HG03159 (cell line): ENCODE data around the gene PHKA1.
"Not testable (repeated sequence)": the region's sequence is repeated elsewhere in the genome, so short reads cannot be mapped to it uniquely, and the experiment has no call there.

ENCODE experiments used
- ATAC-seq: cut with Tn5 transposase; IDR thresholded peaks from one replicate; pipeline ENCODE4 v1.9.1; 2021; ENCODE audit warnings: mild to moderate bottlenecking, moderate library complexity; ENCODE audit not compliant: unreplicated experiment

PHKA1 gene

DNA sequence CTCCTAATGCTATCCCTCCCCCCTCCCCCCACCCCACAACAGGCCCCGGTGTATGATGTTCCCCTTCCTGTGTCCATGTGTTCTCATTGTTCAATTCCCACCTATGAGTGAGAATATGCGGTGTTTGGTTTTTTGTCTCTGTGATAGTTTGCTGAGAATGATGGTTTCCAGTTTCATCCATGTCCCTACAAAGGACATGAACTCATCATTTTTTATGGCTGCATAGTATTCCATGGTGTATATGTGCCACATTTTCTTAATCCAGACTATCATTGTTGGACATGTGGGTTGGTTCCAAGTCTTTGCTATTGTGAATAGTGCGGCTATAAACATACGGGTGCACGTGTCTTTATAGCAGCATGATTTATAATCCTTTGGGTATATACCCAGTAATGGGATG lies 44.6 kb downstream of the PHKA1 start:
- not testable (repeated sequence) for ATAC-seq

DNA sequence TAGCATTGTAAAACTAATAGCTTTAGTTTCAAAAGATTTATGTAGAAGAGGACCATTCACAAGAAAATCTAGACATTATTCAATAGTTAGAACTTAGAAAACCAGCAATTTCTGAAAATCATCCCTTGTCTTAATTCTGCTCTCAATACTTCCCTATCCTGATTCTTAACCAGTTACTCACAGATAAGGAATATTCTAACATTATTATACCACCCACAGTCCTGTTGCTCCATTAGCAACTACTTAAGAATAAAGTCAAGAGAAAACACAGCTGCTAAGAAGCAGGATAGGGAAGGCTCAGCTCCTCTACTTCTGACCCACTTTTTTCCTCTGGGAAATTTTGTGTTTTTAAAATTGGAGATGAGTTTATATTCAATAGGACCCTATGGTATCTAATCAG lies 47.7 kb downstream of the PHKA1 start:
- no peak for ATAC-seq

DNA sequence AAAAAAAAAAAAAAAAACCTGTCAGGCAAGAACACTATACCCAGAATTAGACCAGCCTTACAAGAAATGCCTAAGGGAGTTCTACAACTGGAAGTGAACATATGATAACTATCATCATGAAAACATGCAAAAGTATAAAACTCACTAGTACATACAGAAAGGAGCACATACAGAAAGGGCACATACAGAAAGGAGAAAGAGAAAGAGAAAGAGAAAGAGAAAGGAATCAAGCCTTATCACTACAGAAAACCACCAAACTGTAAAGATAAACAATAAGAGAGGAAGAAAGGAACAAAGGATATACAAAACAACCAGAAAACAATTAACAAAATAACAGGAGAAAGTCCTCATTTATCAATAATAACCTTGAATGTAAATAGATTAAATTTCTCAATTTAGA lies 50.4 kb downstream of the PHKA1 start:
- ATAC-seq = no peak

DNA sequence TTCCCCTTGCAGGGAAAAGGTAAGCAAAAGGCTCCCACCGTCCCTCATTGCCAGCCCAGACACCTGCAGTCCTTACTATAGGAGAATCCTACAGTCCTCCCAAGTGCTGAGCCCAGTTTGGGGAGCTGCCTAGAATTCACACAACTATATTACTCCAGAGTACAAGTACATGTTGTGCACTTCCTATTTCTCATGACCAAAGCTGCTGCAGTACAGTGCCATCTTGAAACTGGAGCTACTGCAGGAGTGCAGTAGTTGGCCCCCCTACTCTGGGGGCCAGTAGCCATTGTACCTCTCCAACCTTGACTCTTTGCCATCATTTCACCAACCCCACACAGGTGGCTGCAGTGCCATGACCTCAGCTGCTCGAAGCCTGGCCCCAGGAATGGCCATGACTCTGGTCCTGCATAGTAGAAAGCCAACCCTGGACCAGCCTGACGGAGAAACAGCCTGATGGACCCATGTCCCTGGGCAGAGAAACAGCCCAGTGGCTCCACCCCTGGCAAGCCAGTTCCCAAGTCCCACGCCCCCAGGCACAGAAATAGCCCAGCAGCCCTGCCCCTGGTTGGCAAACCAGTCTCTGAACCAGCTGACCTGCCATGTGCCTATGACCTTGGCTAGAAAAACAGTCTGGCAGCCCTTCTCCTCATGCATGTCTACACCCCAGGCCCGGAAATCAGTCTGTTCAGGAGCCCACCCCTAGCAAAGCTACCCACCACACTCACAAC lies 51.9 kb downstream of the PHKA1 start:
- no peak for ATAC-seq

DNA sequence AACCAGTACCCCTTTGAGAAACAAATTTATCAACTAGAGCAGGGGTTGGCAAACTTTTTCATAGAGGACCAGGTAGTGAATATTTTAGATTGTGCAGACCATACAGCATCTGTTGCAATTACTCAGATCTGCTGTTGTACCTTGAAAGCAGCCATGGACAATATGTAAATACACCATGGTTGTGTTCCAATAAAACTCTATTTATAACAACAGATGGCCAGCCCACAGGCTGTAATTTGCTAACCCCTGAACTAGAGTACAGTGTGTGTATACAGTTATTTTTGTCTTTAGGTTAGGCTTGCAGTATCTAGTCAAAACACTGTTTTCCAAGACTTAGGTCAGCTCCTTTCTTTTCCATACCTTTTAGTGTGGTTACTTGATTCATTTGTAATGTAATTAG lies 54.4 kb downstream of the PHKA1 start:
- ATAC-seq = no peak

DNA sequence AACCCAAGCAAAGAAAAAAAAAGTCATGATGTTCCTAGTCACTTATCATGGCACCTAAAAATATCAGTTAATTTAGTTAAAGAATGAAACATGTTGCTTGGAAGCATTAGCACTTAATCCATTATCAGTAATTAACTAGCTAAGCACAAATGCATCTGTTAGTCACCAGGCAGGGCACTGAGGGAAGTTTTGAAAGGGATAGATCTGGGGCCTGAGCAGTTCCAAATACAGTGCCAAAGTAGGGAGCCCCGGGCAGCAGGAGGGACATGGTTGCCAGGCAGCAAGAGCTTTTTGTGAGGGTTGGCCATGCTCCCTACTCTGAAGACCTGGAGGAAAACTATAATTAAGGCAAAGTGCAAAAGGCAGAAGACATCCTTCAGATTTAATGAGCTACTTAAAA lies 62.0 kb downstream of the PHKA1 start:
- ATAC-seq = no peak

DNA sequence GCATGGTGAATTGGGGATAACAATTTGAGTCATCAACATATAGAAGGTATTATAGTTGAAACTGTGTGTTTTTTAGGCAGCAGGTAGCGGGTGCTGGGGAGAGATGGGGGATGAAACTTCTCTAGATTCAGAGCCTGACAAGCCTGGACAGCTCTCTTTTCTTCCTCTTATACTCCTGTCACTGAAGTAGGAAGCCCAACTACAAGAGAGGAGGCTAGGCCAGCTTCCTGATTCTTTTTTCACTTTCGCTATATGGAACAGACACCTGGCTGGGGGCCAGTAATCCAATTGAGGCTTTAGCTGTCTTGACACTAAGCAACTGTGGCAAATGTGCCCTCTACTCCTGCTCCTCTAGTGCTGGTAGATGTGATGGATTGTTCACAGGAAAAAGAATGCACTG lies 69.2 kb downstream of the PHKA1 start:
- no peak for ATAC-seq

DNA sequence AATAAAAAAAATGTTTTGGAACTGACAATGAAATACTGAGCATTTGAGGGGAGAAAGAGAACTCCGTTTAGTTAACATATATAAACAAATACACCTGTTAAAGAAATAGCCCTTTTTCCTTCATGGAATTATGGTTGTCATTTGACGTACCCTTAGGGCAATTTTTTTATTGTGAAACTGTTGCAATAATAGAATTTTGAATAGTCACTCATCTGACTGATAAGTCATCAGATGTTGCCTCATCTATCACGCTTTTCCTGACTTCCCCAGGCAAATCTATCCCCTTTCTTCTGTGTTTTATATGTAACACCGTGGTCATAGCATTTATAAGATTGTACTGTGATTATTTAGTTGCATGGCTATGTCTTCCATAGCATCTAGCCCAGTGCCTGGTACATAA lies 72.5 kb downstream of the PHKA1 start:
- no peak for ATAC-seq

DNA sequence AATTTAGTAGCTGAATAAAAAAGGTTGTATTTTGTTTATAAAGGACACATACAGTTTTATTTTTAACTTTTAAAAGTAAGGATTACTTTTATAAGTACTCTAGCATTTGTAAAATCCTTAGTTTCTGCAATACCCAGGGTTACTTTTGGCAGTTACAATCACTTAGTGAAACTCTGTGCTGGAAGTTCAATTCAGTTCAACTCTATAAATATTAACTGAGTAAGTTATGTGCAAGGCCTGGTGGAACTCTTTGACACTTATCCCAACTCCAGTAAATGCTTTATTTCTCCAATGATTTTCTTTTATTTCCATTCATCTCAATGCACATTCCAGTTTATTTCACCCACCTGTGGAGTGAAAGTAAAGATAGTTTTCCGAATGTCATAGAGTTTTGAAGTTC lies 78.2 kb downstream of the PHKA1 start:
- ATAC-seq = no peak

DNA sequence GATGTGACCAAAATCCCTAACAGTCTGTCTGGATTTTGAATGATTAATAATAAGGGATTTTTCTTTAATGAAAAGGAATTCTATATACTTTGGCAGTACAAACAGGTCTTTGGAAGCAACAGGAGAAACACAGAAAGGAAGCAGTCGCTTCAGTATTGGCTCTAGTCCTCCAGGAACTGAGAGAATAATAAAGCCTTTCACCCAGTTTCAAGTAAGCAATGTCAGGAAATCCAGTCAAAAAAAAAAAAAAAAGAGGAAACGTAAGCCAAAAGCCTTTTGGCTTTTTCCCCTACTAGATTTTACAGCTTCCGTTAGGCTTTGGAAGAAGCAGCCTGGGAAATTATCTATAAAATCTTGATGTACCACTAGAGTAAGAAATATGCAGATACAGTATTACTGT lies 79.8 kb downstream of the PHKA1 start:
- no peak for ATAC-seq

DNA sequence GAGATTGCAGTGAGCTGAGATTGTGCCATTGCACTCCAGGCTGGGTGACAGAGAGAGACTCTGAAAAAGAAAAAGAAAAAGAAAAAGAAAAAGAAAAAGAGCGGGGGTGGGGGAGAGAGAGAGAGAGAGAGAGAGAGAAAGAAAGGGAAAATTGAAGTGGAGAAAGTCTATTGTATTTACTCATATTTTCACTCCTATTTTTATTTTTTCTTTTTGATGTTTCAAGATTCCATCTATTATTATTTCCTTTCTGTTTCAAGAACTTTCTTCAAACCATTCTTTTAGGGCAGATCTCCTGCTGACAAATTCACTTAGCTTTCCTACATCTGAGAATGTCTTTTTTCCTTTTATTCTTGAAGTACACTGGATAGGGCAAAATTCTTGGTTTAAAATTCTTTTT lies 83.9 kb downstream of the PHKA1 start:
- ATAC-seq = no peak

DNA sequence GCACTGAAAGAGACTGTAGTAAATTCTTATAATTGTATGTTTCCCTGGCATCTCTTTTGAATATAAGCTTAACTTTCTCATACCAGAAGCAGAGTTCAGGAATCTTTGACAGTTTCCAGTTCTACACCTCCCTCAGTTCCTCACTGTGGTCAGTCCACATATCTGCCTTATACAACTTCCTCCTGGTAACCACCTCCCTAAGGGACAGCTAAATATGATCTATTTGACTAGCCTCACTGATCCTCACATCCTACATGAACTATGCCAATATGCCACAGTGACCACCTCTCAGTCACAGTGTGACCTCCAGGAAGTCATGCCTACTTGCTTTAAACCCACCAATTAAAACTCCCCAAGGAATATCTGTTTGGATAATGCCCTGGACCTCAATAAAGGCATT lies 89.9 kb downstream of the PHKA1 start:
- no peak for ATAC-seq

DNA sequence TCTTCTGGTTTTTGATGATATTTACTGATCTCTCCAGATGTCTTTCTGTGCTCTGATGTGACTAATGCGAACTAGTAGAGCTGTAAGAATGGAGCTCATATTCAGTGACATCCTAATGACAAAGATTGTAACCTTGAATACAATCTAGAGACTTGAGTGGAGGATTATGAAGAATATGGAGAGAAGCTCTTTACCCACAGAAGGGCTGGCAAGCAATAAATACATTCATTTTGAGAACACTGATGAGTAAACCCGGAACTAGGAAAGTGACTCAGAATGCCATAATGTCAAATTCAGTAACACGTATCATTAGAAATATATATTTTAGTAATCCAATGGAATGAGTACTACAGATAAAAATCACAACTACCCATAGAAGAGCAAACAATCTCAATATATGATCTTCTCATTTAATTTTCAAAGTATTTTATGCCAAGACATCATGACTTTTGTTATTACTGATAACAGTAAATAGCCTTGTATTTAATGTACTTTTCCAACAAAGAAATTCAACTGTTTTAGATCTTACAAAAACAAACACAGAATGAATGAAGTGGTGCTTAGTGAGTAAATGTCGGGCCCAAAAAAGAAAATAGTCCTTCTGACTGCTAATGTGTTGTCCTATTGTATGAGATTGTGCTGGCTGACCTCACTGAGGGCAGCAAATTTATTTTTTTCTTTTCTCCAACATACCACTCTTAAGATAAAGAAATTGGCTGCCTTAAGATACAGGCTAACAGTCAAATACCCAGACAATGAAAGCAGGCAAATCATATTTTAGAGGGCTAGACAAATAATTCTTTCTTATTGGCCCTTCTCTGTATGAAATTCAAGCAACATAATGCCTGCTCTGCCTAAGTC lies 92.3 kb downstream of the PHKA1 start:
- peak; percentile 76 for ATAC-seq

DNA sequence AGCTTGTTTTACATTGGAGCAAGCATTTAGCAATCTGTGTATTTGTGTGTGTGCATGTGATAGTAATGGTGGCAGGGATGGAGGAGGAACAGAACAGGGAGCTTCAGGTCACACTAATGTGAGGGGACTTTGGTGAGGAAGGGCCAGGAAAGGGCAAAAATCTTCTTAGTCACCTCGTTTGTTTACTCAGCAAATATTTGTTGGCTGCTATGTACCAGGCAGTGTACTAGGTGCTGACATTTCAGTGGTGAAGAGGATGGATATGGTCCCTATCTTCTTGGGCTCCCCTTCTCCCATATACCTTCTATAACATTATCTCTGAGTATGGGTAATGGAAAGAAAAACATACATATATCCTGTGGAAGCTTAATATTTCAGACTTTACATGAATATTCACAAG lies 92.9 kb downstream of the PHKA1 start:
- no peak for ATAC-seq

DNA sequence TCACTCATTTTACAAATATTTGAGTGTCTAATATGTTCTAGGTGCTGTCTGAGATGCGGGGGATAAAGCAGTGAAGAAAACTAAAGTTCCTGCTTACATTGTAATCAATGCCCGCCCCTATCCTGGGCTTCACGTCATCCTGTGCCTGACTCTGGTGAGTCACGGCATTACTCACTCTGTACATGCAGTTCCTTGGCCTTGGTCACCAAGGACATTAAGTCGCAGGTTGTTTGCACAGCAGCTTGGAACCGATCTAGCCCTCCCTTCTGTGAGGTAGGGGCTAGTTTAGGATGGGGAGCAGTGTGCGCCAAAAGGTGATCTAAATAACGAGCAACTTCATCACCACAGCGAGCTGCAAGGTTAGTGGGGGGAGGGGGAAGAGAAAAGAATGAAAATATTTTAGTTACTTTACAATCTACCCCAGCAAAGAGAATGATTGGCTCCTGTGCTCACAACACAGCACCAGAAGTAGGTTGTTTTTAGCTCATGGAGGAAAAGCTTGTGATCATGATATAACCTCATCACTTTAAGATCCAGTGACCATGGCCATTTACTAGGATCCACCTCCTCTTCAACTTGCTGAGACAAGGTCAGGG lies 93.5 kb downstream of the PHKA1 start:
- ATAC-seq = no peak

DNA sequence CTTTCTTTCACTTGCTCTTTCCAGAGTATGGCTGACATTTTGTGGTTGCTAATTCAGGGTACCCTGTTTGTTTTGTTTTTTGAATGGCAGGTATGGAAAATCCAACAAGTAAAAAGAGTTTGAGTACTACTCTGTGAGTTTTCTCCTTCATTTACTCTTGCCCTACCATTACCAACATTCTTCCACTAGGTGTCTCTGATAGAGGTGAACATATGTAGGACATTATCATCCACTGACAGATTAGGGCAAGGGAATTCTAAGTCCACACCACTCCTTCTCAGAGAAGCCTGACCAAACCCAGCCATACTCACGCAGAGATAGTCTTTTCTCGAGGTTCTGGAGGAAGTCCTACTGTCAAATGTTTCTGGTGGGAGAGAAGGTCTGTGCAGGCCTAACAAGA lies 104.8 kb downstream of the PHKA1 start:
- ATAC-seq = no peak

DNA sequence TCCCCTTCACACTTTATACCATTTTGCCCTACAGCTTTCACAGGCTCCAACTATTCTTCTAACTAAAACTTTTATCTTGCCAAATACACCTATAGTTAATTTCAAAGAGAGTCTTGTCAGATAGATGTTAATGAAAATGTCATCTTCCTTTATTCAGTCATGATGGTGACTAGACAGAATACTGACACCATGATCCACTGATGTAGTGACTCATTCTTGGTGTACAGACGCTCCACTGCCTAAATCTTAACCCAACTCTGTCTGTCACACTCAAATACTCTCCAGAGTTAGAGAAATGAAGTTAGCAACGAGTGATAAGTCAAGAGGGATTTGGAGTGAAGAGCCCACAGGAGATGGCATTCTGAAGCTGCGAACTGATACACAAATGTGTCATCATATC lies 109.4 kb downstream of the PHKA1 start:
- no peak for ATAC-seq

DNA sequence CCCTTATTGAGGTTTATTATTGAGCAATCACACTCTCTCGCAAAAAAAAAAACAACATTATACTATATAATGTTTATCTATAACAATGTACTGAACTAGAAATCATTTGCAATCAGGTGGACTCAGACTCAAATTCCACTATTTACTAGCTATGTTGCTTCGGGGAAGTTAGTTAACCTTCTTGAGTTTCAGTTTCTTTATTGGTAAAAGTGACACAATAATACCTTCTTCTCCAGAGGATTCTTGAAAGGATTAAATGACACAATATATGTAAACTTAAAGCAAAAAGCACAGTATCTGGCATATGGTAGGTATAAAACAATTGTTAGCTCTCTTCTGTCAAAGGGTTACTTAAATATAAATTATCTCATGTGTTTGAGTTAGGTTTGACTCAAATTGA lies 110.0 kb downstream of the PHKA1 start:
- ATAC-seq = peak; percentile 64

DNA sequence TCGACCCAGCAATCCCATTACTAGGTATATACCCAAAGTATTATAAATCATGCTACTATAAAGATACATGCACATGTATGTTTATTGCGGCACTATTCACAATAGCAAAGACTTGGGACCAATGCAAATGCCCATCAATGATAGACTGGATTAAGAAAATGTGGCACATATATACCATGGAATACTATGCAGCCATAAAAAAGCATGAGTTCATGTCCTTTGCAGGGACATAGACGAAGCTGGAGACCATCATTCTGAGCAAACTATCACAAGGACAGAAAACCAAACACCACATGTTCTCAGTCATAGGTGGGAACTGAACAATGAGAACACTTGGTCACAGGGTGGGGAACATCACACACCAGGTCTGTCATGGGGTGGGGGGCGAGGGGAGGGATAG lies 123.1 kb downstream of the PHKA1 start:
- not testable (repeated sequence) for ATAC-seq

DNA sequence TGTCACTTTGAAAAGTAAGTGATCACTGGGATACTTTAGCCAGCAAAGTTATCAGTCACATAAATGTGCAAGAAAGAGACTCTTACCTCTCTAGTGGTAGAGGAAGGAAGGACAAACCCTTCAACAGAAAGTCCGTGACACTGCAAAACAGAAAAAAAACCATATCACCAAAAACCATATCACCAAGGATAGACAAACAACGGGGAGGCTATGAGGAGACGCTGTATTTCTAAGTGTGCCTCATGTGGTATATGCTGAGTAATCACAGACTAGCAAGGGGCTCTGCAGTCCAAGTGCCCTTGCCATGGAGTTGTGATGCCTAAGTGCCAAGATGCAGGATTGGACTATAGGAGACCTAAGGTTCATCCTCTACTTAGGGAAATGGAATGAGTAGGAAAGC lies 129.9 kb downstream of the PHKA1 start:
- ATAC-seq = no peak

DNA sequence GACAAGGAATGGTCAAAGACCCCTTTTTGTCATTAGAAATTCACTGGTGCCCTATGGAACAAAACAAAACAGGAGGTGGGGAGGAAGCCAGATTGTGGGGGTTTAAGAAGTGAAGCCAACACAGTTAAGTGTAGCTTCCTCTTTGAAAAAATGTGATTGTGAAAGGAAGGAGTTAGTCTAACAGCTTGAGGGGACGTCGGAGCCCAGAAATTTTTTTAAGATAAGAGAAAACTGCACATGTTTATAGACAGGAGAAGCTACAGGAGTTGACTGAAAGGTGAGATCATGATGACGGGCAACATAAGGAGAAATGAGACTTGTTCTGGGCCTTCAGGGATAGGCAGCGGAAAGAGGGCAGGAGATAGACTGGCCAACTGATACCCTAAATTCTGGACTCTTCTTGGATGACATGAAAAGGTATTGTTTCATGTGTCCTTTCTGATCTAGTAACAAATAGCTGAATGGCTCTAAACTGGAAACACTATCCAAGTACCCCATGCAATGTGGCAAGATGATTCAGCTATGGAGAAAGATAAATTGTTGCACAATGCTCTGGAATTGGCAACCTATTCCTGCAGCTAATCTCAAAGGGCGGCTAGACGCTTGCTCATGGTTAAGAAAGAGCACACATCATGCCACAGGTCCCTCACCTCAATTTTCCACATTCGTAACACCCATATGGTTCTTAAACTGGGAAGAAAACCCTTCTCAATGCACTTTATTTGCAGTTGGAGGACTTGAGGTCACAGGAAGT lies 137.8 kb downstream of the PHKA1 start:
- ATAC-seq = no peak
